HG03025 (cell line): ENCODE measurements around the gene SETD4.

Experiments used
- ATAC-seq: cut with Tn5 transposase; IDR thresholded peaks from one replicate; pipeline ENCODE4 v1.9.1; 2021; ENCODE audit warnings: mild to moderate bottlenecking, moderate library complexity; ENCODE audit not compliant: unreplicated experiment, low FRiP score

SETD4 gene

DNA sequence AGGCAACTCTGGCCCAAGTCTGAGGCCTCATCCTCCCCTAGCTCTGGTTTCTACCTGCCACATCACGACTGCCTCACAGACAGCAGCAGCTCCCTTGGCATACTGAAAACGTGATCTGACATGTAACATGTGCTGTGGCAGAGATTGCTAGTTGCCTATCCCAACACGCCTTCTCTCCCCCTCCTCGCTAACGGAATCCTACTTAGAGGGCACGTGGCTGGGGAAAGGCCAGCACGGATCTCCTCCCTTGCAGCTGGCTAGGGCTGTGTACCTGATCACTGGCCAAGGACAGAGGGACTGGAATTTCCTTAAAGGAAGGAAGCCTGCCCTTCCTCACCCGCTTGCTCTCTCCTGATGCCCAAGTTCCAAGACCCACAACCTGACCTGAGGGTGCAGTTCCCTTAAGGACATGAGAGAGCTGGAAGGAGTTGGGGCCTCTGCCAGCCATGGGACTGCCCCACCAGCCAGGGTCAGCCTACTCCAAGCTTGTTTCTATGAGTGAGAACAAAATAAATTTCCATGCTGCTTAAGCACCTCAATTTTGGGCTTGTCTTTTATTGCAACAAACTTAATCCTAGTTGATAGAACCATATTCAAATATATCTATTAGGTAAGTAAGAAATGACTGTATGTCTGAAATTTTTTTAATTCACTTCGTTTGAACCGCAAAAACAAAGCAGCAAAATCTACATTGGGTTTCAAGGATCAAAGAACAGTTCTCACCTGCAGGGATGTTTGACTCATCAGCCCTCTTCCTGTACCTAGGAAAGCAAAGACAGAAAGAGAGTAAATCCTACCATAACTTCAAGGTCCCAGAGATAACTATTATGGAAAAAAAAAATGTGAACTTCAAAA lies 7.2 kb downstream of the SETD4 start:
- ATAC-seq = no peak

DNA sequence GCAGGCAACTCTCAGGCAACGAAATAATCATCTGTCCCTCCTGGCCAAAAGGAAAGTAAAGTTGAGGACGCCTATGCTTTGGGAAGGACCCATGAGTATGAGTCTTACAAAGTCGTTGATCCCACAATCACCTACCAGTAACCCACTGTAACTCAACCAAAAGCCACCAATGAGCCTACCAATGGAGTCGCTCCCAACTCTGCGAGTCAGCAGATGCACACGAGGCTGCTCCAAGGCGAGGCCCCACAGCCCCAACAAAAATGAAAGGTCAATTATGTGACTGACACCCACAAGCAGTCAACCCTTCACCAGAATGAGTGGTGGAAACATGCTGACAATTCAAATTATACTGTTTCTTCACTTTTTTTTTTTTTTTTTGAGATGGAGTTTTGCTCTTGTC lies 12.0 kb downstream of the SETD4 start:
- ATAC-seq = no peak

DNA sequence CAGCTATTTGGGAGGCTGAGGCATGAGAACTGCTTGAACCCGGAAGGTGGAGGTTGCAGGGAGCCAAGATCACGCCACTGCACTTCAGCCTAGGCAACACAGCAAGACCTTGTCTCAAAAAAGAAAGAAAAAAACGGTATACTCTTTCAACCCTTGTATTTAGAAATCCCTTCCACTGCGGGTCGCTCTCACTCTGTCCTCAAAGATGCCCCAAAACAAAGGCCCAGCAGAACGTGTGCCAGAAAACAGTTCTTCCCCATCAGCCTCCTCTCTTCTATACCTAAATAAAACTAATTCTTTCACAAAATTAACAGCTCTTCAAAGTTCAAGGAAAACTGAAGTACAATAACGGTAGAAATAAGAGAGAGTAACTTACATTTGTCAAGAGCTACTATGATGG lies 13.2 kb downstream of the SETD4 start:
- ATAC-seq = no peak

DNA sequence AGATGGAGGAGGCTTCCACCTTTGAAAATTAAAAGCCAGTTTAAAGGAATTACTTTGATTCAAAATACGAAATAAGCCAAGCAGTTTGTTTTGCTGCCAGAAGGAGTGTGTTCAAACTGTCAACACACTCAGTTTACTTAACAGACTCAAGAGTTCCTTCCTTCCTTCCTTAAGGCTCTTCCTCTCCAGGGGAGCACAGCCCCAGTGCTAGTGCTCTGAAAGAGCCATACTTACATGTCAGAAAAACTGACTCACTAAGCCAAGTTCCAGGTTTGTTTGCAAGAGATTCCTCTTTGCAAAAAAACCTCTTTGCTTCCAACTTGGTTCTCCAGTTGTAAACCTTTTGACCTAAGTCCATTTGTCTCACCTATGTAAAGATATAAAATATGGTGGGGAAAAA lies 14.3 kb downstream of the SETD4 start:
- no peak for ATAC-seq

DNA sequence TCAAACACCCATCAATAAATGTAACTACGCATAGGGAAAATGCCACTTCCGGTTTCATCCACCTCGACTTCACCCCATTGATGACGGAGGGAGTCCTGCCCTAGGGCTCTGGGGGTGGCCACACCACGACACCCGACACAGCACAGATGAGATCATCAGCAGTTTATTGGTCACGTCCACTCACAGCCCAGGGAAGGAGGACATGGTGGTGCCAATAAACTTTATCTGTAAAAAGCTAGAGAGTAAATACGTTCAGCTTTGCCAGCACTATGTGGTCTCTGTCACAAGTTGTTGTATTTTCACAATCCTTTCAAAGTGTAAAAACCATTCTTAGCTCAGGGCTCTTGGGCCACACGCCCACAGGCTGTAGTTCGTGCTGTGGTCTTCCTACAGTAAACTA lies 16.3 kb downstream of the SETD4 start:
- ATAC-seq = no peak

DNA sequence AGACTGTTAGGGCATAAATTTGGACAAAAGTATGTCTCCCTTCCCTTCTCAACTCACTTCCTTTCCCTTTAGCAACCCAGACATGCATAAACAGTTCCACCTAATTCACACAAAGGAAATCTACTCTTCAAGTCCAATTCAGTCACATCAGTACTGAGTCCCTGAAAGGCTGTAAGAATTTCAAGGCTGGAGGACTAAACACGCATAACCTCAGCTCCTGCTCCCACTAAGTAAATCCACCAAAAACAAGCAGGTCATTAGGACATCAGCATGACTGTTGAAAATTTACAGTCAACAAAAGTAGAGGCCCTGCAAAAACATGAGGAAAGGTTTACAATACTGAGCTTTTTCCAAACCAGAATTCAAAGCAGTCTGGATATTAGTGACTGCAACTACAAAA lies 18.4 kb downstream of the SETD4 start:
- no peak for ATAC-seq

DNA sequence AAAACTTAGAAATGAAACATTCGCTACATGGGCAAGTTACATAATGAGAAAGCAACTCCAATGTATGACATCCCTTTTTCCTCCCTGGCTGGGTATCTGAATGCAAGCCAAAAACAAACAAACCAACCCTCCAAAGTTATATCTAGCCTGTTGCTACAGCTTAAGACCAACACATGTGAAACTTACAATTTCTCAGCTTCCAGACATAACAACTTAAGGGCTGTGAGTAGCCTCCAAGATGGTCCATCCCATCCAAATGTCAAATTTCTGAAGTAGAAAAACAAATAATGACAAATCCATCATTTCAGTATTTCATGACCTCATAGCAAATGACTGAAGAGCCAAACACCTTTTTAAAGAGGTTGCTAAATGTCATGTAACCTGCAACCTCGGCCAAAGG lies 19.9 kb downstream of the SETD4 start:
- no peak for ATAC-seq

DNA sequence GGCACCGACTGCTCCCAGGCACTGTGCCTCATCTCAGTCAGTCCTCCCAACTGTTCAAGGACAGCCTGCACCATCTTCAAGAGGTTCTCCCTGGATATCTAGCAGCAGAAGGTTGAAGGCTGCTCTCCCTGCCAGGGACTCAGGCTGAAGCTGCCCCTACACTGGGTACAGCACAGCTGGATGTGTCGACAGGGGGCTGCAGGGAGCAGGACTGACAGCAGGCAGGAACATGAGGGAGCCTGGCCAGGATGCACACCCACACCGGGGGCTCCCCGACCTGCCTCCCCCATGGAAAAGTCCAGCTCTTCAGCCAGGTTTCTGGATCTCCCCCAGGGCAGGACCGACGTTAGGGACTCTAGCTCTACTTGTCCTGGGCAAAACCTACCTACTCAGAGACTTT lies 20.5 kb downstream of the SETD4 start:
- no peak for ATAC-seq

DNA sequence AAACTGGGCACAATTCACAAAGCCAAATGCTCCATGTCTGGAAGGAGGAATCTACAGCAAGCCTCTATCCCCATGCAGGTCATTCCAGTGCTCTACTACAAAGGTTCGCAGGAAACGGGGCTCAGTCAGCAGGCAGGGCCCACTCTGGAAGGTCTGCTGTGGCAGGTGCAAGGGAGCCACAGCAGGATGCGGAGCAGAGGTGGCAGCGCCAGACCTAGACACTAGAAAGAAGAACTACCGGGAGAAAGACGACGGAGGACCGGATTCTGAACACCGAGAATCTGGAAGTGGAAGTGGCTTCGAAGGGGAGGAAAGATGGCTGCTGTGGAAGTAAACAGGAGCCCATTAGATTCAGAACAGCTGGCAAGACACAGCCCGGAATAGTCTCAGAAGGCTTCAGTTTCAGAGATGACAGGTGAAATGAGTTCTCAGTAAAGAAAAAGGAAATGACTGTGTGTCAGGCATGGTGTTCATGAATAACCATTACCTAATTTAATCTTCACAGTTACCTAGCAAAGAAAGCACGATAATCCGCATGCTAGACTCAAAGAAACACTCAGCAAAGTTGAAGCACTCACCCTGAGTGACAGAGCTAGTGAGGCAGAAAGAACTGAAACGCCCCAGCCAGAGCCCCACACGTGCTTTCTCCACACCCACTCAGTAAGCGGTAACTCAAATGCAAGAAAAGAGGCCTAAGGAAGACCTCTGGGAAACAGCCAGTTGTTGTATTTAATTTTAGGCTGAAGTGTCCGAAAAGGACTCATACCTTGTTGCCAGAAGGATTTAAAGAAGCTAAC lies 21.4 kb downstream of the SETD4 start:
- no peak for ATAC-seq

DNA sequence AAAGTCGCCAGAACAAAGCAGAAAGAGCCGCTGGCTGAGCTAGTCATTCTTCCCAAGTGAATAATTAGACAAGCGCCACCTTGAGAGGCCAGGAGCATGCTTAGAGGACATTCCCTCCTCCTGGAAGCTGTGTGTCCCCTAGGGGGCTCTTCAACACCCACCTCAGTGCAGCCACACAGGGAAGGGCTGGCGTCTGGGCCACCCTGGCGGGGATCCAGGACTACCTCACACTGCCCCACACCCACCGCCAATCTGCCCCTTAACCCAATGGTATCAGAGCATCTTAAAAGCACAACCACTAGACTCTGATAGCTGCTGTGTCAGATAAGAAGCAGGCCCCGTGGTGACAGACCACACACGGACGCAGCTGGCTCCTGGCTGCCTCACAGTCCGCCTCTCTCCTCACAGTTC lies 24.9 kb downstream of the SETD4 start:
- no peak for ATAC-seq

DNA sequence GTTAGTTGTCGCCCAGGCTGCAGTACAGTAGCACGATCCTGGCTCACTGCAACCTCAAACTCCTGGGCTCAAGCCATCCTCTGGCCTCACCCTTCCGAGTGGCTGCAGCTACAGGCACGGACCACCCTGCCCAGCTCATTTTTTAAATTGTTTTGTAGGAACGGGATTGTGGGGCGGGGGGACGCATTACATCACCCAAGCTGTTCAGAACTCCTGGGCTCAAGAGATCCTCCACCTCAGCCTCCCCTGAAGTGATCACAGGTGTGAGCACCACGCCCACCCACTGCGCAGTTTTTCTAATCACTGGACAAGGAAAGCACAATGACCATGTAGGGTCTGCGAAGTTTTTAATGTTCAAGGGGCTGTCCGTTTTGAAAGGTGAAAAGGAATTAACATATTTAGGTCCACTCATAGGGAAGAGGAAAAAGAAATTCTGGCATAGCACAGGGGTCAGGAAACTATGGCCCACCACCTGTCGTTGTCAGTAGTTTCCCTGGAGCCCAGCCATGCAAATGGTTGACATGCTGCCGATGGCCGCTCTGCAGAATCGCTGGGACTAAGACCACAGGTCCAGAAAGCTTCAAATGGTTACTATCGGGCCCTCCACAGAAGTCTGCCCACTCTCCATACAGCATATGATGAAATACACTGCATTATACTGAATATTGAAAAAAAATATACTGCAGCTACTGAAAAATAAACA lies 26.0 kb downstream of the SETD4 start:
- no peak for ATAC-seq

DNA sequence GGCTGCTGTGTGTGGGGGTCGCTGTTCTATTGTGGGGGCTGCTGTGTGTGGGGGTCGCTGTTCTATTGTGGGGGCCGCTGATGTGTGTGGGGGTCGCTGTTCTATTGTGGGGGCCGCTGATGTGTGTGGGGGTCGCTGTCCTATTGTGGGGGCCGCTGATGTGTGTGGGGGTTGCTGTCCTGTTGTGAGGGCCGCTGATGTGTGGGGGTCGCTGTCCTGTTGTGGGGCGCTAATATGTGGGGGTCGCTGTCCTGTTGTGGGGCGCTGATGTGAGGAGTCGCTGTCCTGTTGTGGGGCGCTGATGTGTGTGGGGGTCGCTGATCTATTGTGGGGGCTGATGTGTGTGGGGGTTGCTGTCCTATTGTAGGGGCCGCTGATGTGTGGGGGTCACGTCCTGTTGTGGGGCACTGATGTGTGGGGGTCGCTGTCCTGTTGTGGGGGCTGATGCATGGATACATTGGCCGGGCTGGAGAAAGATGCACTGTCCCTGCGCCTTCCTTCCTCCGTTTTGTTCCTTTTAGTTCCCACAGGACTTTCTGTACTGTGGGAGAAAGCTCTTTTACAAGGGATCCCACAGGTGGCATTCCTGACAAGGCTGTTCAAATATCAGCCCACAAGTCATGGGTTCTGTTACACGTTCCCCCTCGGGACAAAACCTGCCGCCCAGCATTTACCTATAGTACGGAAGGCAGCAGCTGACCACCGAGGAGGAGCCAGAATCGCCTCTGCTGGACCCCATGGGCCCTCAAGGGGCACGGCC lies 27.5 kb downstream of the SETD4 start:
- no peak for ATAC-seq

DNA sequence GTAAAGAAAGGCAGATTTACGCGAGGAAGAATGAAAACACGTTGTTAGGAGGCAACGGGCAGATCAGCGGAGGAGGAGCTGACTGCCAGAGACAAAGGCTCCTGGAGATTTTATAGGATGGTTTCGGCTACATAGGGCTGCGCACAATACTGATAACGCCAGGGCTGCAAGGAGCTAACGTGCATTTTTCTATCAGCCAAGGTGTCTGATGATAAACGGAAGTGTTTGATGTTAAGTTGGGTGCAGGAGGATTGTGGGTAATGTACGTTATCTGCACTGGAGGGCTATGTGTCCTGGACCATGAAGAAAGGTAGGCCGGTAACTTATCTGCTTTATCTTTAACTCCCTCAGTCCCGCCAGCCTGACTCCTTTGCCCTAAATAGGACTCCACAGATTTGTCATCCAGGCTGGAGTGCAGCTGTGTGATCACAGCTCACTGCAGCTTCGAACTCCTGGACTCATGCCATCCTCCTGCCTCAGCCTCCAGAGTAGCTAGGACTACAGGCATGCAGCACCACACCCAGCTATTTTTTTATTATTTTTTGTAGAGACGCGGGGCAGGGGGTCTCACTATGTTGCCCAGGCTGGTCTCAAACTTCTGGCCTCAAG lies 29.6 kb downstream of the SETD4 start:
- ATAC-seq = no peak

DNA sequence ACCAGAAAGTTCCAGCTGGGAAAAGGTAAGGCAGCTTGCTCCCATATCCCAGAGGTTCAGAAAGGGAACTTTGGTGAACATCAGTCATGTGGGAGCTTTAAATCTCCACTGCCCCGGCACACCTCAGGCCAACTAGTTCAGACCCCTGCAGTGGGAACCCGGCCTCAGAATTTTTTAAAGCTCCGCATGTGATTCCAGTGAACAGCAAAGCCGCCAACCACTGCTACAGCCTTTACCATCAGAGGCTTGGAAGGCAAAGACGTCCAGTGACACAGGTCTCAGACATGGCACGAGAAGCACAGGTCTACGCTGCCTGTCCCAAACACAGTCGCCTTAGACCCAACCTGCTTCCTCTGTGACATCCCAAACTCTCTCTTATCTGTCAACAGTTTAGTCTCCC lies 31.0 kb downstream of the SETD4 start:
- ATAC-seq = no peak

DNA sequence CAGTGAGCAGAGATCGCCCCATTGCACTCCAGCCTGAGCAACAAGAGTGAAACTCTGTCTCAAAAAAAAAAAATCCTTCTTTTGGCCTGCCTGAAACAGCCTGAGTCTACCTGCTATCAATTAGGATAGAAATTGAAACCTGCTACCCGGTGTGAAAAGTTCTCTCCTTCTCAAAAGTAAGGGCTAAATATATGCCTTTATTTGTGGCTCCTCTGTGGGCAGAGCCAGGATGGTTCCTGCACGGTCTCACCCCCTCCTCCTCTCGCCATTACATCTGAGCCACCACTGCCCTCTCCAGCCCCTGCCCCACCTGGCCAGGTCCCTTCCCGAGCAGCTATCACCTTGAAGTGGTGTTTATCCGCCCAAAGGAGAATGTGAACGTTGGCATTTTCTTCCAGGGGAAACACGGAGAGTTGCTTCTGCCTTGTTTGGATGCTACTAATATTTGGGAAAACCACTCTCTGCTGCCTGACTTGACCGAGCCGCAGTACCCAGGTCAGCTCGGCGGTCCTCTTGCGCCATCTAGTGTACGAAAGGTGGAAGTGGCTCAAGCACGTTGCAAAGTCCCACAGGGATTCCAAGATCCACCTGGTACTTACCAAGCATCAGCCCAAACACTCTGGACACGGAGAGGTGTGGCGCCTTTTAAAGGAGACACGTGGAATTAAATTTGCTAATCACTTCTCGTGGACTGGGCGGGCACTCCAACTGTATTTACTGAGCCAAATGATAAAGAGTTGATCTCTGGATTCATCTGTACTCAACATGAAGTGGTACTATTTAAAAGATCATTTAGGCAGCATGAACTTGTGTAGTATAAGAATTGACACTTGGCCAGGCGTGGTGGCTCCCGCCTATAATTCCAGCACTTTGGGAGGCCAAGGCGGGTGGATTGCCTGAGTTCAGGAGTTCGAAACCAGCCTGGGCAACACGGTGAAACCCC lies 31.9 kb downstream of the SETD4 start:
- ATAC-seq = no peak

DNA sequence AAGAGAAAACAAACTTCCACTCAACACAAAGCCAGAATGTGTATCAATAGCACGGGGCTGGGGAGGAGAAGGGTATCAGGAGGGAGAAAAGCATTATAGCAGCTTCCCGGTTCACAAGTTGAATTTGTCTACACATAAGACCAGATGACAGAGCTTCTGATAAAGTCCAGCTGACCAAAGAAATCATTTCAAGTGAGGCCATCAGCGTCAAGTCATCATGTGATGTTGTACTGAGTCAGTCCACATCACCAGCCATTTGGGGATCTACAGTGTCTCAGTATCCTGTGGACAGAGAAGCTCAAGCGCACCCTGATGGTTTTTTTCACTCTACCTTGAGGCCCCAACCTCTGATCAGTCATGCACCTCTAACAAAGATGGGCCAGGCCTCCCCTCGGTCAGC lies 33.0 kb downstream of the SETD4 start:
- ATAC-seq = no peak

DNA sequence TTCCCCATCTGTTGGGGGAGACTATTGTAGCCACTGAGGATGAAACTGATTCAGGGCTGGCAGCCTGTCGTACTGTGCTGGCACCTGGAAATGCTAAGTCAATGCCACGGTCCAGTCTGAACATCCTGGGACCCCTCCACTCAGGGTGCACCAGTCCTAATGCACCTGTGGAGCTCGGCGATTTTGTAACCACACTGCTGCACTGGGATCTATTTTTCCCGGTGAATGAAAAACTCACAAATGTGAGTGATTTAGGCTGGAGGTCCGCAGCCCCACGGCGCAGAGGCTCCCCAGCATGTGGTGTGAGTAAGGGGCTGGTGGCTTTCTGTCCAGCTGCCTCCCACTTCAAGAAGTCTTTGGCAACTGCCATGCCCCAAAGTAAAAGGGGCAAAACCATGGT lies 35.5 kb downstream of the SETD4 start:
- no peak for ATAC-seq

DNA sequence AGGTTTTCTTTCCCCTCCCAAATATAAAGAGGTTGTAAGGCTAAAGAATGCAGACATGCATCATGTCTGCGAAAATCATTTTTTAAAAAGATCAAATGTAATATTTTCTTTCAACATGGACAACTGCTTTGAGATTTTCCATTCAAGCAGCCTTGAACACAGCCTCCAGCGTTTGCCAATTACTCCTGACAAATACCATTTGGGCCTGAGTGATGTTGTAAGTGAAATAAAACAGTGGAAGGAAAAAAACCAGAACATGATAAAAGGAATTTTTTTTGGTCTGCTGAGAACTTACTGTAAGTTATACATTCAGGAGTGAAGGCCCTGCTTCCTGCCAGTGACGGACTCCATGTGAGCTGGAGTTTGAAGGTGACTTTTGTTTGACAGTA lies 37.2 kb downstream of the SETD4 start:
- ATAC-seq = no peak

DNA sequence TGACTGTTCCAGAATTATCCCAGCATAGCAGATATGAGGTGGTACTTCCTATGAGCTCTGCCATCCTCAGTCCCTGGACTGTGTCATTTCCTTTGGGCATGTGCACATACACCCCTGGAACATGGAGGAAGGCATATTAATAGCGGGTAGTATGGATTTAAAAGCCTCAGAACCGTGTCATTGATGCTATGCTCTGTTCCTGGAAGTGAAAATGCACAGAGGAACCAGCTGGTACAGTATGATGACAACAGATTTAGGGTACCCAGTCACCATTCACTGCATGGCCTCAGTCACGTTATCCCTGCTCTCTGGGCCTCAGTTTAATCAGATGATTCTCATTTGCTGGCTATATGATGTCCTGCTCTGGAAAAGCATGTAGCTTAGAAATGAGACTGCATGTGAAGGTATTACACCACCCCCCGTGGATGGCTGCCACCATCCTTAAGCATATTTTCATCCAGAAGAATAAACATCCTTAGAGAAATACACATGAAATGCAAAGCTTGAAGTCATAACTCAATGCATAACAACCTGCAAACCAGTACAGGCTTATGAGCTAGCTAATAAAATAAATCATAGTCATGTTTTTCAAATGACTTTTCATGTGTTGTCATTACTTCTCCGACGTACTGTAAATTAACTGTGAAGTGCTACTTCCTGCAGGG lies 37.8 kb downstream of the SETD4 start:
- no peak for ATAC-seq
